Vagina (tissue), 2 donors: ENCODE results near the gene OVOL2.

Source experiments
- POLR2A ChIP-seq, 2 donors: fragments of 450-650 bp; IDR thresholded peaks; one replicate each; pipeline ENCODE4 v1.6.1; 2017; ENCODE audit warnings: antibody characterized with exemption in 2 of 2, mild to moderate bottlenecking in 2 of 2, moderate library complexity in 2 of 2
- TF ChIP-seq, protein P1 (sequence below), 3 experiments: fragments of 450-650 bp in 2 of 3; fragments of 200-600 bp in 1 of 3; sonication (generic) in 1 of 3; IDR thresholded peaks; one replicate each; pipeline ENCODE4 v1.5.1; 2017 to 2019; ENCODE audit warnings: antibody characterized with exemption in 3 of 3, mild to moderate bottlenecking in 2 of 3, moderate library complexity in 2 of 3

DNA sequence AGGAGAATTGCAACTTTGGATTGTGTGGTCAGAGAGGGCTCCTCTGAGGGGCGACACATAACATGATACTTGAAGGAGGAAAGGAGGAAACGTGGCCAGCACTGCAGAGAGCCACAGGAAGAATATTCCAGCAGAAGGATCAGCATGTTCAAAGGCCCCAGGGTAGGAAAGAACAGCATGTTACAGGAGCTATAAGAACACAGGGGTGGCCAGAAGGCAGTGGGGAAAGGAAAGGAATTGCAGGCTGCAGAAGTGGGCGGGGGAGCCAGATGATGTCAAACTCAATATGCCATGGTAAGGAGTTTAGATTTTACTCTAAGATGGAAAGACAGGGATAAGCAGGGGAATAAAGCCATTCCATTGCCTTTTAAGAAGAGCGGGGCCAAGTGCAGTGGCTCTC lies 58.1 kb downstream of the OVOL2 start:
- TF ChIP-seq, protein P1, sequence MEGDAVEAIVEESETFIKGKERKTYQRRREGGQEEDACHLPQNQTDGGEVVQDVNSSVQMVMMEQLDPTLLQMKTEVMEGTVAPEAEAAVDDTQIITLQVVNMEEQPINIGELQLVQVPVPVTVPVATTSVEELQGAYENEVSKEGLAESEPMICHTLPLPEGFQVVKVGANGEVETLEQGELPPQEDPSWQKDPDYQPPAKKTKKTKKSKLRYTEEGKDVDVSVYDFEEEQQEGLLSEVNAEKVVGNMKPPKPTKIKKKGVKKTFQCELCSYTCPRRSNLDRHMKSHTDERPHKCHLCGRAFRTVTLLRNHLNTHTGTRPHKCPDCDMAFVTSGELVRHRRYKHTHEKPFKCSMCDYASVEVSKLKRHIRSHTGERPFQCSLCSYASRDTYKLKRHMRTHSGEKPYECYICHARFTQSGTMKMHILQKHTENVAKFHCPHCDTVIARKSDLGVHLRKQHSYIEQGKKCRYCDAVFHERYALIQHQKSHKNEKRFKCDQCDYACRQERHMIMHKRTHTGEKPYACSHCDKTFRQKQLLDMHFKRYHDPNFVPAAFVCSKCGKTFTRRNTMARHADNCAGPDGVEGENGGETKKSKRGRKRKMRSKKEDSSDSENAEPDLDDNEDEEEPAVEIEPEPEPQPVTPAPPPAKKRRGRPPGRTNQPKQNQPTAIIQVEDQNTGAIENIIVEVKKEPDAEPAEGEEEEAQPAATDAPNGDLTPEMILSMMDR (IDR thresholded peaks at IDR 0.05), result no peak
- no peak for TF ChIP-seq POLR2A (IDR thresholded peaks at IDR 0.05)
